Type B pancreatic cell (in vitro differentiated cells): ENCODE data around the gene RBM19. TPM values are rescaled to one million over a fixed set of nuclear protein-coding genes. Genes with fewer than 3 reads are reported as not detected.

Source experiments
- DNase-seq: peaks from one replicate; pipeline ENCODE4 v3.0.0; 2021; ENCODE audit warnings: mixed read lengths; ENCODE audit not compliant: unreplicated experiment; ENCODE audit errors: extremely low spot score
- H3K27ac Mint-ChIP-seq: 2 replicates; pipeline ENCODE4 v1.8.0; 2021; ENCODE audit warnings: mild to moderate bottlenecking, mixed read lengths
- H3K27me3 Mint-ChIP-seq: 2 replicates; pipeline ENCODE4 v1.8.0; 2021; ENCODE audit warnings: mixed read lengths
- H3K36me3 Mint-ChIP-seq: 2 replicates; pipeline ENCODE4 v1.8.0; 2021; ENCODE audit warnings: mixed read lengths
- H3K4me1 Mint-ChIP-seq: one replicate; pipeline ENCODE4 v1.8.0; 2021; ENCODE audit warnings: mixed read lengths; ENCODE audit not compliant: unreplicated experiment
- H3K4me3 Mint-ChIP-seq: 2 replicates; pipeline ENCODE4 v1.8.0; 2021; ENCODE audit warnings: mild to moderate bottlenecking, mixed read lengths
- H3K9me3 Mint-ChIP-seq: 2 replicates; pipeline ENCODE4 v1.8.0; 2021; ENCODE audit warnings: mixed read lengths
- total RNA-seq: library from RNA; stranded (reverse); gene quantifications from 2 replicates; pipeline ENCODE4 v1.2.1, GENCODE V29; 2021; ENCODE audit warnings: low replicate concordance
- TF ChIP-seq, protein P1 (sequence below): fragments of 200-600 bp; sonication (generic); conservative IDR thresholded peaks from 2 replicates; pipeline ENCODE4 v1.5.0; 2021; ENCODE audit warnings: antibody characterized with exemption, mild to moderate bottlenecking

Gene RBM19
- total RNA-seq, 1 donor from 2014 or later = 37.8 TPM

DNA sequence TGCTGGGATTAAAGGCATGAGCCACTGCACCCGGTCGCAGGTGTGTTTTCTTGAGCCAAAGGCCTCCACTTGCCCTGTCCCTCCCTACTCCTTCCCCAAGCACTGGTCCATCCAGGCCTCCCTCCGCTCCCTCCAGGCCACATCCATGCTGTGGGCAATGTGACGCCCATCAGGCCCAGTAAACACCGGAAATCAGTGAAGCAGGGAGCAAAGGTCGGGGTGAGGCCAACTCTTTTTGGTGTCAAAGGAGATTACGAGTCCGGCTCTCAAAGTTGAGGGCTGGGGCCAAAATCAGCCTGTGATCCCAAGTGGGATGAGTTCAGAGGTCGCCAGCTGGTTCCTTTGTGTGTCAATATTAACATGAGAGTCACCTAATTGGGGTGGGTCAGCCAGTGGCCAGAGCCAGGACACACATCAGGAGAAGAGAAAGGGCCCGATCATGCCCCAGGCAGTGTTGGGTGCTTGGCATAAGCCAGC is 195.7 kb downstream of the RBM19 start:
- no peak for DNase-seq
- TF ChIP-seq, protein P1, sequence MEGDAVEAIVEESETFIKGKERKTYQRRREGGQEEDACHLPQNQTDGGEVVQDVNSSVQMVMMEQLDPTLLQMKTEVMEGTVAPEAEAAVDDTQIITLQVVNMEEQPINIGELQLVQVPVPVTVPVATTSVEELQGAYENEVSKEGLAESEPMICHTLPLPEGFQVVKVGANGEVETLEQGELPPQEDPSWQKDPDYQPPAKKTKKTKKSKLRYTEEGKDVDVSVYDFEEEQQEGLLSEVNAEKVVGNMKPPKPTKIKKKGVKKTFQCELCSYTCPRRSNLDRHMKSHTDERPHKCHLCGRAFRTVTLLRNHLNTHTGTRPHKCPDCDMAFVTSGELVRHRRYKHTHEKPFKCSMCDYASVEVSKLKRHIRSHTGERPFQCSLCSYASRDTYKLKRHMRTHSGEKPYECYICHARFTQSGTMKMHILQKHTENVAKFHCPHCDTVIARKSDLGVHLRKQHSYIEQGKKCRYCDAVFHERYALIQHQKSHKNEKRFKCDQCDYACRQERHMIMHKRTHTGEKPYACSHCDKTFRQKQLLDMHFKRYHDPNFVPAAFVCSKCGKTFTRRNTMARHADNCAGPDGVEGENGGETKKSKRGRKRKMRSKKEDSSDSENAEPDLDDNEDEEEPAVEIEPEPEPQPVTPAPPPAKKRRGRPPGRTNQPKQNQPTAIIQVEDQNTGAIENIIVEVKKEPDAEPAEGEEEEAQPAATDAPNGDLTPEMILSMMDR = no peak
- Mint-ChIP-seq H3K27me3 (peaks cover 24% of the 10 kb centered on the region), H3K9me3 (peaks cover 3% of the 10 kb centered on the region), H3K36me3 (no peaks in the 10 kb centered on the region), H3K4me3 (no peak overlapping the region), H3K27ac (no peak overlapping the region), H3K4me1 (peaks cover 28% of the 10 kb centered on the region)

DNA sequence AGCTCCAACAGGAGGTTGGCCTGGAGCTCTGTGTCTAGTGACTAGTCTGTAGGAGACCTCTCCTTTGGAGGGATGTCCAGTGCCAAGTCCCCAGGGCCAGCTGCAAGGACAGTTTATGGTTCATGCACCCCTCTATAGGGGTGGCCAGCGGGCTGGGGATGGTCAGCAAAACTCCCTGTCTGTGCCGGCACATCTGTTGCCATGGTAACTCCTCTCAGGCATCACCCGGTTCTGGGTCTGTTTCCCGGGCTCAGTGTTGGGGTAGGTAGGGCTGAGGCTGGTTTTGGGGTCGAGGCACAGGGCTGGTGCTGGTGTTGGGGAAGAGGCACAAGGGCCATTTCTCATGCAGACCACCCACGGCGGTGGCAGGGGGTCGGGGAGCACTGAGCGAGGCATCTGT is 196.8 kb downstream of the RBM19 start:
- H3K36me3 Mint-ChIP-seq = no peaks in the 10 kb centered on the region
- H3K9me3 Mint-ChIP-seq = peaks cover 3% of the 10 kb centered on the region
- peaks cover 38% of the 10 kb centered on the region for H3K4me1 Mint-ChIP-seq
- TF ChIP-seq, protein P1 = no peak
- H3K27me3 Mint-ChIP-seq = peaks cover 30% of the 10 kb centered on the region
- no peak overlapping the region for H3K4me3 Mint-ChIP-seq
- no peak for DNase-seq
- no peak overlapping the region for H3K27ac Mint-ChIP-seq

DNA sequence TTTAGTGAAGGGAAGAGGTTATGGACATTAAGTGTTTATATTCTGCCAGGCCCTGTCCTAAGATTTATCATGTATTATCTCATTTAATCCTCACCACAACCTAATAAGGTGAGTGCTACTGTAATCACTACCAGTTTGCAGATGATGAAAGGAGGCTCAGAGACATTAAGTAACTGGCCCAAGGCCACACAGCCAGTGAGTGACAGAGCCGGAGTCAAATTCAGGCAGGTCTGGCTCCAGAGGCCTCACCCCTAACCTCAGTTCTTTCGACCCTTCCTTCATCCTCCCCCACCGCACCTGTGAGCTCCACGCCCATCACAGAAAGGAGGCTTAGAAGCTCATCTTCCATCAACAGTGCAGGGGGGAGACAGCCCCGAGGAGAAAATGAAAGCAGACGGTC is 197.3 kb downstream of the RBM19 start:
- peaks cover 30% of the 10 kb centered on the region for H3K27me3 Mint-ChIP-seq
- H3K27ac Mint-ChIP-seq = no peak overlapping the region
- no peak overlapping the region for H3K4me3 Mint-ChIP-seq
- no peaks in the 10 kb centered on the region for H3K36me3 Mint-ChIP-seq
- peaks cover 38% of the 10 kb centered on the region for H3K4me1 Mint-ChIP-seq
- no peak for DNase-seq
- TF ChIP-seq, protein P1 = no peak
- peaks cover 3% of the 10 kb centered on the region for H3K9me3 Mint-ChIP-seq

GRCh38 chr12:113766879-113767878 is 198.9 kb downstream of the RBM19 start:
- H3K27ac Mint-ChIP-seq = no peak overlapping the region
- no peaks in the 10 kb centered on the region for H3K9me3 Mint-ChIP-seq
- no peak overlapping the region for H3K4me3 Mint-ChIP-seq
- H3K27me3 Mint-ChIP-seq = peaks cover 31% of the 10 kb centered on the region
- peaks cover 50% of the 10 kb centered on the region for H3K4me1 Mint-ChIP-seq
- no peak for DNase-seq
- TF ChIP-seq, protein P1 = no peak
- H3K36me3 Mint-ChIP-seq = no peaks in the 10 kb centered on the region
